ENCODE data around the gene MZF1.

GRCh38 chr19:58549664-58550361, 23.3 kb downstream of the MZF1 start:
- TF ChIP-seq TAF1 (IDR thresholded peaks at IDR 0.05; ENCODE audit: low read depth) (no peak), MAX (IDR thresholded peaks at IDR 0.05) (no peak), RAD21 (IDR thresholded peaks at IDR 0.05; ENCODE audit: low read depth) (no peak)
- TF ChIP-seq, protein P1, sequence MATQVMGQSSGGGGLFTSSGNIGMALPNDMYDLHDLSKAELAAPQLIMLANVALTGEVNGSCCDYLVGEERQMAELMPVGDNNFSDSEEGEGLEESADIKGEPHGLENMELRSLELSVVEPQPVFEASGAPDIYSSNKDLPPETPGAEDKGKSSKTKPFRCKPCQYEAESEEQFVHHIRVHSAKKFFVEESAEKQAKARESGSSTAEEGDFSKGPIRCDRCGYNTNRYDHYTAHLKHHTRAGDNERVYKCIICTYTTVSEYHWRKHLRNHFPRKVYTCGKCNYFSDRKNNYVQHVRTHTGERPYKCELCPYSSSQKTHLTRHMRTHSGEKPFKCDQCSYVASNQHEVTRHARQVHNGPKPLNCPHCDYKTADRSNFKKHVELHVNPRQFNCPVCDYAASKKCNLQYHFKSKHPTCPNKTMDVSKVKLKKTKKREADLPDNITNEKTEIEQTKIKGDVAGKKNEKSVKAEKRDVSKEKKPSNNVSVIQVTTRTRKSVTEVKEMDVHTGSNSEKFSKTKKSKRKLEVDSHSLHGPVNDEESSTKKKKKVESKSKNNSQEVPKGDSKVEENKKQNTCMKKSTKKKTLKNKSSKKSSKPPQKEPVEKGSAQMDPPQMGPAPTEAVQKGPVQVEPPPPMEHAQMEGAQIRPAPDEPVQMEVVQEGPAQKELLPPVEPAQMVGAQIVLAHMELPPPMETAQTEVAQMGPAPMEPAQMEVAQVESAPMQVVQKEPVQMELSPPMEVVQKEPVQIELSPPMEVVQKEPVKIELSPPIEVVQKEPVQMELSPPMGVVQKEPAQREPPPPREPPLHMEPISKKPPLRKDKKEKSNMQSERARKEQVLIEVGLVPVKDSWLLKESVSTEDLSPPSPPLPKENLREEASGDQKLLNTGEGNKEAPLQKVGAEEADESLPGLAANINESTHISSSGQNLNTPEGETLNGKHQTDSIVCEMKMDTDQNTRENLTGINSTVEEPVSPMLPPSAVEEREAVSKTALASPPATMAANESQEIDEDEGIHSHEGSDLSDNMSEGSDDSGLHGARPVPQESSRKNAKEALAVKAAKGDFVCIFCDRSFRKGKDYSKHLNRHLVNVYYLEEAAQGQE (IDR thresholded peaks at IDR 0.05; ENCODE audit: low read depth), result no peak

Data from Ishikawa (cell line).